Natural killer cell treated with Interleukin-12 subunit alpha and Interleukin-12 subunit beta and Interleukin-15 and Interleukin-18, amount 100 ng/mL, for 72 hours (primary cell): ENCODE measurements around the gene SAT2. TPM values are rescaled to one million over a fixed set of nuclear protein-coding genes. Genes with fewer than 3 reads are reported as not detected.
"Not testable (repeated sequence)": the region's sequence is repeated elsewhere in the genome, so short reads cannot be mapped to it uniquely, and the experiment has no call there.

Experiments used
- ATAC-seq, 2 donors: fragments of 150-1000 bp; cut with Tn5 transposase in 1 of 2; sonication (Bioruptor Pico), chemical (Tn5 transposase) in 1 of 2; 2 replicates each; pipeline ENCODE4 v1.10.0; 2021
- DNase-seq: peaks from one replicate; pipeline ENCODE4 v3.0.0; 2022; ENCODE audit warnings: low spot score
- H3K27ac Mint-ChIP-seq, 2 donors: 1 replicate in 1 of 2; 2 replicates in 1 of 2; pipeline ENCODE4 v1.8.0; 2022; ENCODE audit warnings: mixed read lengths in 2 of 2, mild to moderate bottlenecking in 1 of 2, moderate library complexity in 1 of 2
- H3K27me3 Mint-ChIP-seq, 2 donors: 1 replicate in 1 of 2; 2 replicates in 1 of 2; pipeline ENCODE4 v1.8.0; 2022; ENCODE audit warnings: mixed read lengths in 2 of 2
- H3K36me3 Mint-ChIP-seq: one replicate; pipeline ENCODE4 v1.8.0; 2022; ENCODE audit warnings: mixed read lengths
- H3K4me1 Mint-ChIP-seq, 2 donors: 1 replicate in 1 of 2; 2 replicates in 1 of 2; pipeline ENCODE4 v1.8.0; 2022; ENCODE audit warnings: low read depth in 2 of 2, mixed read lengths in 2 of 2, mild to moderate bottlenecking in 1 of 2
- H3K4me3 Mint-ChIP-seq: one replicate; pipeline ENCODE4 v1.8.0; 2022; ENCODE audit warnings: mixed read lengths
- H3K9me3 Mint-ChIP-seq: 2 replicates; pipeline ENCODE4 v1.8.0; 2022; ENCODE audit warnings: mixed read lengths
- total RNA-seq, 2 donors: library from RNA; stranded (reverse); gene quantifications; one replicate each; pipeline ENCODE4 v1.2.3, GENCODE V29; 2022

SAT2 gene
- total RNA-seq, 2 donors from 2014 or later: 32.8 to 41.1 TPM

DNA sequence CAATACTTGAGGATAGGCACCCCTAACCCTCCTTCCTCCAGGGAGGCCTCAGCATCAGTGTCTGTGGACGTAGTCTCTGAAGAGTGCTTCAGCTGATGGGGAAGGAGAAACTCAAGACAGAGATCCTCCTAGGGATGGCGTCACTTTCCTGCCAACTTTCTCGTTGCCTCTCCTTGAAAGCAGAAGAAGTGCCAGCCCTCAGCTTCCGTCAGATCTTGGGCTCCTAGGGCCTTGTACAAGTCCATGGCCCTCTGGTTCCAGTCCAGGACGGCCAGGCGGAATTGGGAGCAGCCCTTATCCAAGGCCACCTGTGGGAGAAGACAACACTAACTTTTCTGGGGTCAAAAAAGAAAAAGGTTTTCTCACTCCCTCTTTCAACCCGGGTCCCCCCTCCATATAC, 1.3 kb downstream of the SAT2 start:
- no peak for ATAC-seq
- no peaks in the 10 kb centered on the region for H3K9me3 Mint-ChIP-seq

DNA sequence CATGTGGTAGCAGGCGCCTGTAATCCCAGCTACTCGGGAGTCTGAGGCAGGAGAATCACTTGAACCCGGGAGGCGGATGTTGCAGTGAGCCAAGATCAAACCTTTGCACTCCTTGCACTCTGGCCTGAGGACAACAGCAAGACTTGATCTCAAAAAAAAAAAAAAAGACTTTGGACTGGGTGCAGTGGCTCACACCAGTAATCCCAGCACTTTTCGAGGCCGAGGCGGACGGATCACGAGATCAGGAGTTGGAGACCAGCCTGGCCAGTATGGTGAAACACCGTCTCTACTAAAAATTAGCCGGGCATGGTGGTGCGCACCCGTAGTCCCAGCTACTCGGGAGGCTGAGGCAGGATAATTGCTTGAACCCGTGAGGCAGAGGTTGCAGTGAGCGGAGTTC, 1.9 kb downstream of the SAT2 start:
- not testable (repeated sequence) for ATAC-seq, DNase-seq, H3K27ac Mint-ChIP-seq, H3K36me3 Mint-ChIP-seq, H3K4me3 Mint-ChIP-seq, H3K27me3 Mint-ChIP-seq, H3K9me3 Mint-ChIP-seq
- H3K4me1 Mint-ChIP-seq: peaks cover 7 to 10% of the 10 kb centered on the region in 2 donors

More for the DNA sequence above, 1.3 kb downstream of the SAT2 start:
- H3K27me3 Mint-ChIP-seq: no peaks in the 10 kb centered on the region
- H3K36me3 Mint-ChIP-seq: no peaks in the 10 kb centered on the region
- DNase-seq: no peak
- H3K27ac Mint-ChIP-seq: peak overlapping the region in 1 of 2 donors; percentile 86
- peak overlapping the region; percentile 90 for H3K4me3 Mint-ChIP-seq
- peaks cover 7 to 10% of the 10 kb centered on the region in 2 donors for H3K4me1 Mint-ChIP-seq

DNA sequence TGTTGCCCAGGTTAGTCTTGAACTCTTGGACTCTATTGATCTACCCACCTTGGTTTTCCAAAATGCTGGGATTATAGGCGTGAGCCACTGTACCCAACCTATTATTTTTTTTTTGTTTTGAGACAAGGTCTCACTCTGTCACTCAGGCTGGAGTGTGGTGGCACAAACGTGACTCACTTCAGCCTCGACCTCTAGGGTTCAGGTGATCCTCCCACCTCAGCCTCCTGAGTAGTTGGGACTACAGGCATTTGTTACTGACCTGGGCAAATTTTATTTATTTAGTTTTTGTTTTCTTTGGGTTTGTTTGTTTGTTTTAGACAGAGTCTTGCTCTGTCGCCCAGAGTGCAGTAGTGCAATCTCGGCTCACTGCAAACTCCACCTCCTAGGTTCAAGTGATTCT, 4.0 kb downstream of the SAT2 start:
- H3K4me3 Mint-ChIP-seq: no peak overlapping the region
- no peaks in the 10 kb centered on the region for H3K9me3 Mint-ChIP-seq

DNA sequence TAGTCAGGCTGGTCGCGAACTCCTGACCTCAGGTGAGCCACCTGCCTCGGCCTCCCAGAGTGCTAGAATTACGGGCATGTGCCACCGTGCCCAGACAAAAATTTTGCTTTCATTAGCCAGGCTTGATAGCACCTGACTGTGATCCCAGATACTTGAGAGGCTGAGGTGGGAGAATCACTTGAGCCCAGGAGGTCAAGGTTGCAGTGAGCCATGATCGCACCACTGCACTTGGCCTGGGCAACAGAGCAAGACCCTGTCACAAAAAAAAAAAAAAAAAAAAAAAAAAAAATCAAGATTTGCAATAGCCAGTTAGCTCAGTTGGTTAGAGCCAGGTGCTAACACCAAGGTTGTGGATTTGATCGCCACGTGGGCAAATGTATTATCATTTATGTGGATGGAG, 6.8 kb downstream of the SAT2 start:
- H3K27ac Mint-ChIP-seq: no peak overlapping the region
- ATAC-seq (no peak), DNase-seq (no peak)
- no peaks in the 10 kb centered on the region for H3K4me1 Mint-ChIP-seq
- no peaks in the 10 kb centered on the region for H3K36me3 Mint-ChIP-seq
- H3K27me3 Mint-ChIP-seq: no peaks in the 10 kb centered on the region
- H3K9me3 Mint-ChIP-seq: no peaks in the 10 kb centered on the region
- H3K4me3 Mint-ChIP-seq: no peak overlapping the region

More for the DNA sequence above, 4.0 kb downstream of the SAT2 start:
- DNase-seq (no peak), ATAC-seq (no peak)
- Mint-ChIP-seq H3K27me3 (no peaks in the 10 kb centered on the region), H3K27ac (no peak overlapping the region), H3K36me3 (no peaks in the 10 kb centered on the region), H3K4me1 (peaks cover 7 to 10% of the 10 kb centered on the region in 2 donors)

DNA sequence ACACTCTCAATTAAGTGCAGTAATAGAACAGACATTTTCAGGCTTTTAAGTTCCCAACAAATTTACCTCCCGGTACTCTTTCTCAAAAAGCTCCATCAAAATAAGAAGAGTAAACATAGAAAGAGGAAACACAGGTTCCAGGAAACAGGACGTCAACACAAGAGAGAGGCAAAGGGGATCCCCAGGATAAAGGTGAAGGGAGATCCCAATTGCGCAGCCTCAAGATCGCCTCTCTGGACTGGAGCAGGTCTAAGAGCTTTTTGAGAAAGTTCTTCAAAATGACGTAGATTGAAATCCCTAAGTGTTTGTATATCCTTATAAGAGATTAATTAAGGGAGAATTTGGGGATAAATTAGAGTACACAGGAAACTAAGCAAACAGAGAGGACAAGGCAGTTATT, 9.0 kb downstream of the SAT2 start:
- H3K27me3 Mint-ChIP-seq: no peaks in the 10 kb centered on the region
- peaks cover 4% of the 10 kb centered on the region in 2 donors for H3K4me1 Mint-ChIP-seq
- no peaks in the 10 kb centered on the region for H3K9me3 Mint-ChIP-seq
- H3K4me3 Mint-ChIP-seq: no peak overlapping the region
- no peaks in the 10 kb centered on the region for H3K36me3 Mint-ChIP-seq
- no peak overlapping the region for H3K27ac Mint-ChIP-seq
- DNase-seq (no peak), ATAC-seq (no peak)

- no peaks in the 10 kb centered on the region for H3K9me3 Mint-ChIP-seq
- ATAC-seq: no peak
These were observed 12.3 kb downstream of the SAT2 start for GRCh38 chr17:7615265-7615747.

DNA sequence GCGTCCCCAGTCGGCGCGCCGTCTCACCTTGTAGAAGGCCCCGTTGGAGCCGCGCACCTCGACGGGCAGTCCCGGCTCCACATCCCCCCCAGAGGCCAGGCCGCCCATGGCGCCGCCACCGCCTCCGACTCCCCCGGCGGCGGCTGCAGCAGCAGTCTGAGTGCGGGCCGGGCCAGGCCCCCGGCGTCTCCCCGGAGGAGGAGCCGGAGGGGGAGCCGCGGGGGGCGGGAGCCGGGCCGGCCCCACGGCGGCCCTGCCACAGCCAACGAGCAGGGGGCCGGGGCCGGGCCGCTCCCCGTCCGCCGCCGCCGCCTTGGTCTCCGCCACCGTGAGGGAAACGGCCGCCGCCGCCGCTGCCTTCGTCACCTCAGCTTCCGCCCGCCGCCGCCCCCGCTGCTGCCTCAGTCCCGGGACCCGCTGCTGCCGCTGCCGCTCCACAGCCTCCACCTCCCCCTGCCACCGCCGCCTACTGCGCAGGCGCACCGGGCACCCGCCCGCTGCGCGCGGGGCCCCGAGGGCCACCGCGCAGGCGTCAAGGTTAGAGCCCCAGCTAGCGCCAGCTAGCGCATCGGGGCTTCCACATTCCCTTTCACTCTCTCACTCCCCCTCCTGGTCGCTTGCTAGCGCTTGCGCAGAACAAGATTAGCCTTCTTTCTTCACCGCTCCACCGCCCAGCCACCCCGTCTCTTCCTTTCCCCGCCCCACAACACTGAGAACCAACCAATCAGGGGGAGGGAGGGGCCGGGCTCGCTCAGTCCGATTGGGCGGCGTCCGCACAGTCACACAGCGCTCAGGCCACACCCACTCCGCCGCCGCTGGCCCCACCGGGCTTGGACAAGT, 13.0 kb downstream of the SAT2 start, which contains the start of gene FXR2:
TSS of gene FXR2 (minus strand) at position 473 of the 840 bp plus-strand sequence. CDS start at position 108, 365 bp downstream.
- peak within 1 kb of the TSS; percentile 95 for H3K4me3 Mint-ChIP-seq
- peak within 1 kb of the TSS; percentile 89 to 92 for H3K27ac Mint-ChIP-seq
- H3K9me3 Mint-ChIP-seq: no peaks in the 10 kb centered on the region
- DNase-seq: peak; percentile 99
- no peaks in the 10 kb centered on the region for H3K27me3 Mint-ChIP-seq
- peaks cover 4% of the 10 kb centered on the region for H3K36me3 Mint-ChIP-seq
- ATAC-seq: peak; percentile 97 to 98
- H3K4me1 Mint-ChIP-seq: peaks cover 29 to 31% of the 10 kb centered on the region in 2 donors

More at GRCh38 chr17:7615265-7615747, 12.3 kb downstream of the SAT2 start:
- Mint-ChIP-seq H3K4me3 (peak overlapping the region; percentile 77), H3K36me3 (peaks cover 4% of the 10 kb centered on the region), H3K27me3 (no peaks in the 10 kb centered on the region), H3K4me1 (peaks cover 28 to 31% of the 10 kb centered on the region in 2 donors), H3K27ac (peak overlapping the region; percentile 72 to 74)
- DNase-seq: no peak

DNA sequence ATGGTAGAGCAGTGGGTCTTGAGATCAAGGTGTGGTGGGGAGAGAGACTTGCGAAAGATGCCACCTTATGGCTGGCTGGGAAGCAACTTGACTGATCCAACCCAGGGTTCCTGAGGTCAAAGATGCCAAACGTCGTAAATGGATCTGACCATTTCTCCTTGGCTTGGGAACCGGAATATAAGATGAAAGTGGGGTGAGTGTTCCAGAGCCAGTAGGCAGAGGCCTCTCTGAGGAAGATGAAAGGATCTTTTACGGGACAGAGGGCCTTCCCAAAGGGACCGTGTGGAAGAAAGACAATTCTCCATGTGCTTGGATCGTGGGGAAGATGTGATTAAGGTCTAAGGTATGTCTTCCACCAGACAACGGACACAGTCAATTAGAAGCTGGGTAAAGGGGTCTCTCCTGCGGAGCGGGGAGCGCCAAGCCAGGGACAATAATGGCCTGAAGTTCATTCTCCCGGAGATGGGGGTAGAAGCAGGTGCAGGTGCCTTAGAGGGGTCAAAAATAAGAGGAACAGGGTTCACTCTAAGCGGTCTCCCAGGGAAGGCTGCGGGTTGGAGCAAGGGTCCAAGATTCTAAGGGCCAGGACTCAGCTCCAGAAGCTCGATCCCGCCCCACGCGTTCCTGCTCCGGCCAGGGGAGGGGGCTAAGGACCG, 13.7 kb downstream of the SAT2 start:
- no peak for DNase-seq
- Mint-ChIP-seq H3K36me3 (peaks cover 4% of the 10 kb centered on the region), H3K9me3 (no peaks in the 10 kb centered on the region), H3K4me1 (peaks cover 29 to 35% of the 10 kb centered on the region in 2 donors), H3K4me3 (peak overlapping the region; percentile 95), H3K27me3 (no peaks in the 10 kb centered on the region), H3K27ac (peak overlapping the region; percentile 89 to 92)
- no peak for ATAC-seq

GRCh38 chr17:7612294-7612640, 15.4 kb downstream of the SAT2 start:
- Mint-ChIP-seq H3K27ac (peak overlapping the region in 1 of 2 donors; percentile 19), H3K9me3 (no peaks in the 10 kb centered on the region), H3K4me1 (peaks cover 29 to 35% of the 10 kb centered on the region in 2 donors), H3K36me3 (peaks cover 4% of the 10 kb centered on the region), H3K27me3 (no peaks in the 10 kb centered on the region), H3K4me3 (peak overlapping the region; percentile 95)
- ATAC-seq (no peak), DNase-seq (no peak)

DNA sequence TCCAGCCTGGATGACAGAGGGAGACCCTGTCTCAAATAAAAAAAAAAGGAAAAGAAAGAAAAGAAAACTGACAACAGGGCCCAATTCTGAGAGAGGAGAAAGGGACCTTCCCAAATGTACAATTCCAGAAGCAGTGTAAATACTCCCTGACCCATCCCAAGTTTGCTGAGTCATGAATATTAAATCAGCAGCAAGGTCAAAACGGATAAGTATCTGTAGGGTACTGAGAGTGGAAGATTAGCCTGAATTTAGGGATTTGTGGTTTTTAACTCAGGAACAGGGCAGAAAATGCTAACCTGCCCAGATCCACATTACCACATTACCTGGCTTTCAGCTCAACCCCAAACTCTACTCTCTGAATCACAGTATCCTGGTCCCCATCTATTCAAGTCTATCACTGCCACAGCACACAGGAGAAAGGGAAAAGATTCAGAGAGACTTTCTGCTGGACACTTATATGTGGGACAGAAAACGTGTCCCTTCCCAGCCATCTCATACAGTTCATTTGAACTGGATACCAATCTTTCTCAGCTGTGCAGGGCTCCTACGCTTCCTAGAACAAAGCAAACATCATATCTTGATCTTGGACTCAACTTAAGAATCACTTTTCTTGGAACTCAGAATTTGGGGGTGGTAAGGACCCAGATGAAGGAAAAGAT, 15.9 kb downstream of the SAT2 start:
- DNase-seq (no peak), ATAC-seq (no peak)
- peak overlapping the region; percentile 95 for H3K4me3 Mint-ChIP-seq
- peak overlapping the region in 1 of 2 donors; percentile 19 for H3K27ac Mint-ChIP-seq
- H3K9me3 Mint-ChIP-seq: no peaks in the 10 kb centered on the region
- H3K27me3 Mint-ChIP-seq: no peaks in the 10 kb centered on the region
- H3K4me1 Mint-ChIP-seq: peaks cover 29 to 35% of the 10 kb centered on the region in 2 donors
- peaks cover 4% of the 10 kb centered on the region for H3K36me3 Mint-ChIP-seq

DNA sequence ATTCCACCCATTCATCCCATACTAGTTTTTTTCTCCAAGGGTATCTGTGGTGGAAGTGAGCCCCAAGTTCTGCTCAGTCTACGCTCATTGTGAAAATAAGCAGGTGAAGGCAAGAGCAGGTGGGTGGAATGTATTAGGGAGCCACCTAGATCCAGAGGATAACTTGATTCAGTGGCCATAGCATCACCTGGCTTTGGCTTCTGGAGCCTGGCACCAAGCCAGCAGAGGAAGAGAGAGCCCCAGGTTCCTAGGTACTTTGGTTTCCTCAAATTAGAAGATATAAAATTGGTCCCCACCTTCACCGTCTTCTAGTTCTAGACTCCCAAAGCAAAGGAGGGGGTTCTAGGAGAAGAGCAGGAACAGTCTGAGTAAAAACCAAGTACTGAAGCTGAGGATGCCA, 17.0 kb downstream of the SAT2 start:
- no peak for ATAC-seq
- Mint-ChIP-seq H3K4me1 (peaks cover 29 to 40% of the 10 kb centered on the region in 2 donors), H3K36me3 (peaks cover 4% of the 10 kb centered on the region), H3K27me3 (no peaks in the 10 kb centered on the region), H3K27ac (no peak overlapping the region), H3K4me3 (no peak overlapping the region), H3K9me3 (no peaks in the 10 kb centered on the region)
- DNase-seq: no peak

DNA sequence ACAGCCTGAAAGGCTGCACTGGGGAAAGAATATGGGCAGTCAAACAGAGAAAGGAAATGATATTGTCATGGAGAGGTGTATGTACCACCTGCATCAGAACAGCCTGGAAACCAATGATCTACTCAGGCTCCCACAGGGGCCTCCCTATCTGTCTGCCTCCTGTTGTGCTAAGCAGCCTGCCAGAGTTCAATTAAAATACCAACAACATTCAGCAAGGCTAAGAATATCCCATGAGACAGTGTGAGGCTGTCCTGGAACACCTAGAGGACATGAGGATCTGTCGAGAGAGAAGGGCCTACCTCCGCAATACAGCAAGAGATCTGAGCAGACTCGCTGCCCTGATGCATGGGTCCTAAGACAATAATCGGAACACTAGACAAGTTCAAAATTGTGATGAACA, 21.3 kb downstream of the SAT2 start:
- H3K27me3 Mint-ChIP-seq: no peaks in the 10 kb centered on the region
- H3K27ac Mint-ChIP-seq: no peak overlapping the region
- H3K4me3 Mint-ChIP-seq: no peak overlapping the region
- H3K36me3 Mint-ChIP-seq: peaks cover 21% of the 10 kb centered on the region
- no peak for DNase-seq
- H3K9me3 Mint-ChIP-seq: no peaks in the 10 kb centered on the region
- H3K4me1 Mint-ChIP-seq: peaks cover 9 to 15% of the 10 kb centered on the region in 2 donors
- no peak for ATAC-seq

GRCh38 chr17:7597561-7597960, 30.1 kb downstream of the SAT2 start:
- H3K9me3 Mint-ChIP-seq, H3K27ac Mint-ChIP-seq, H3K4me3 Mint-ChIP-seq, ATAC-seq, H3K27me3 Mint-ChIP-seq, DNase-seq, H3K4me1 Mint-ChIP-seq: not testable (repeated sequence)
- H3K36me3 Mint-ChIP-seq: peaks cover 32% of the 10 kb centered on the region
